K562 (cell line): ENCODE data around the gene TBL1X. TPM values are rescaled to one million over a fixed set of nuclear protein-coding genes. Genes with fewer than 3 reads are reported as not detected.

Experiments used
- ATAC-seq: fragments of 200-7000 bp; cut with Tn5 transposase; 3 replicates; pipeline ENCODE4 v1.9.1; 2020; ENCODE audit warnings: moderate library complexity
- BruUV-seq: library from RNA; stranded (reverse); fragments of 400-500 nt; replicated peaks from 2 replicates; lab custom pipeline; 2021; lab: Mats Ljungman, UMichigan
- CTCF ChIA-PET: fragments of 300-600 bp; formaldehyde crosslinking; extraction: SDS; loops from one replicate; lab custom pipeline; 2021; ENCODE audit warnings: low intra/inter-chr PET ratio; lab: Yijun Ruan, JAX
- POLR2A ChIA-PET: fragments of 300-600, 350-650 bp; sonication (Branson Sonifier 250); formaldehyde crosslinking; extraction: SDS; loops from one replicate; lab custom pipeline; 2021; ENCODE audit warnings: antibody characterized with exemption, inconsistent platforms; lab: Yijun Ruan, JAX
- DNase-seq, 4 experiments: peaks; one replicate each; pipeline versions ENCODE4 v3.0.0 to v3.0.0-alpha.2; 2011 to 2018; ENCODE audit warnings: low spot score in 3 of 4, mixed read lengths in 3 of 4; ENCODE audit errors: extremely low read depth in 1 of 4
- FAIRE-seq: peaks from 2 replicates; lab custom pipeline; 2011; peaks lifted over from hg19 to GRCh38; lab: Jason Lieb, UNC
- H2AFZ ChIP-seq: 2 replicates; pipeline ENCODE4 v1.6.0; 2011; ENCODE audit warnings: low read depth, low read length, control low read depth, inconsistent platforms
- H3K27ac ChIP-seq: fragments of 200-600 bp; 3 replicates; pipeline ENCODE4 v1.8.0; 2011; ENCODE audit warnings: low read depth, mild to moderate bottlenecking, control low read depth, inconsistent platforms, low read length, moderate library complexity, mixed read lengths; ENCODE audit errors: extremely low read depth
- H3K27me3 ChIP-seq, 2 experiments: fragments of 300-600 bp in 1 of 2; 2 replicates in 1 of 2; 3 replicates in 1 of 2; pipeline versions ENCODE4 v1.6.0 to v1.8.0; 2011; ENCODE audit warnings: inconsistent platforms in 2 of 2, low read length in 2 of 2, mild to moderate bottlenecking in 1 of 2, mixed read lengths in 1 of 2, moderate library complexity in 1 of 2; ENCODE audit not compliant: control insufficient read depth in 2 of 2, insufficient read depth in 2 of 2
- H3K36me3 ChIP-seq: fragments of 300-600 bp; 3 replicates; pipeline ENCODE4 v1.8.0; 2011; ENCODE audit warnings: mild to moderate bottlenecking, low read length, inconsistent platforms; ENCODE audit not compliant: control insufficient read depth, insufficient read depth
- H3K4me1 ChIP-seq, 2 experiments: fragments of 200-600 bp in 1 of 2; replicated peaks in 1 of 2; 2 replicates in 1 of 2; 3 replicates in 1 of 2; pipeline versions ENCODE4 v1.5.1 to v1.8.0; 2011; ENCODE audit warnings: inconsistent platforms in 2 of 2, low read length in 2 of 2, mild to moderate bottlenecking in 1 of 2, mixed read lengths in 1 of 2, moderate library complexity in 1 of 2; ENCODE audit not compliant: control insufficient read depth in 2 of 2, insufficient read depth in 2 of 2
- H3K4me2 ChIP-seq: 2 replicates; pipeline ENCODE4 v1.6.1; 2011; ENCODE audit warnings: low read length, control low read depth, inconsistent platforms, mixed read lengths; ENCODE audit not compliant: insufficient read depth
- H3K4me3 ChIP-seq: fragments of 200-600 bp; sonication (generic), shearing (Covaris generic); 2 replicates; pipeline ENCODE4 v1.5.1; 2016; ENCODE audit warnings: control low read depth, inconsistent platforms
- H3K79me2 ChIP-seq: fragments of 200-600 bp; 3 replicates; pipeline ENCODE4 v1.8.0; 2011; ENCODE audit warnings: low read length, inconsistent platforms; ENCODE audit not compliant: control insufficient read depth, insufficient read depth
- H3K9ac ChIP-seq, 2 experiments: 2 replicates each; pipeline versions ENCODE4 v1.6.0 to v1.6.1; 2011; ENCODE audit warnings: low read depth in 2 of 2, low read length in 2 of 2, control low read depth in 1 of 2, inconsistent platforms in 1 of 2, mild to moderate bottlenecking in 1 of 2, mixed read lengths in 1 of 2; ENCODE audit not compliant: insufficient read depth in 1 of 2
- H3K9me1 ChIP-seq: one replicate; pipeline ENCODE4 v1.6.0; 2011; ENCODE audit warnings: inconsistent platforms, mild to moderate bottlenecking, low read length, moderate library complexity; ENCODE audit not compliant: control insufficient read depth, insufficient read depth
- H3K9me3 ChIP-seq: replicated peaks from 2 replicates; pipeline ENCODE4 v1.5.1; 2011; ENCODE audit warnings: low read depth, low read length, inconsistent platforms; ENCODE audit not compliant: control insufficient read depth, insufficient read depth
- H4K20me1 ChIP-seq: replicated peaks from 2 replicates; pipeline ENCODE4 v1.6.1; 2011; ENCODE audit warnings: low read length, inconsistent platforms, mixed read lengths; ENCODE audit not compliant: control insufficient read depth, insufficient read depth
- CHD4 ChIP-seq: fragments of 200-600 bp; sonication (generic); IDR thresholded peaks from 3 replicates; pipeline ENCODE4 v1.6.1; 2012; ENCODE audit warnings: low read depth, mild to moderate bottlenecking, mixed read lengths, low read length, inconsistent platforms; ENCODE audit not compliant: insufficient read depth, insufficient replicate concordance, poor library complexity, severe bottlenecking
- MAFK ChIP-seq: IDR thresholded peaks from 2 replicates; pipeline ENCODE4 v1.6.1; 2011; ENCODE audit warnings: low read length, improper control_type of control experiment
- MEF2D ChIP-seq: conservative IDR thresholded peaks from 2 replicates; pipeline ENCODE4 v1.6.1; 2016; ENCODE audit warnings: low read depth, missing genetic modification characterization, missing compliant biosample characterization
- MEIS2 ChIP-seq: fragments of 450-650 bp; IDR thresholded peaks from 2 replicates; pipeline ENCODE4 v1.6.1; 2014; ENCODE audit warnings: mild to moderate bottlenecking; ENCODE audit not compliant: partially characterized antibody
- NR4A1 ChIP-seq, 2 experiments: fragments of 250-450 bp in 1 of 2; fragments of 450-650 bp in 1 of 2; sonication (Bioruptor Pico) in 1 of 2; IDR thresholded peaks; 2 replicates each; pipeline versions ENCODE4 v1.4.0 to v1.6.1; 2016 to 2020; ENCODE audit warnings: mild to moderate bottlenecking in 2 of 2, missing compliant biosample characterization in 1 of 2, missing genetic modification characterization in 1 of 2, moderate library complexity in 1 of 2
- REST ChIP-seq, 2 experiments: fragments of 450-650 bp; formaldehyde crosslinking in 1 of 2; IDR thresholded peaks; 2 replicates each; pipeline versions ENCODE4 v1.4.0 to v1.6.1; 2014 to 2020; ENCODE audit warnings: mild to moderate bottlenecking in 2 of 2, borderline replicate concordance in 1 of 2, low read depth in 1 of 2
- SRSF7 ChIP-seq: fragments of 200-400 bp; formaldehyde crosslinking; optimal IDR thresholded peaks from 2 replicates; pipeline ENCODE3; 2017; ENCODE audit warnings: mild to moderate bottlenecking, low read depth, low read length
- STAT5B ChIP-seq: fragments of 250-450 bp; sonication (Bioruptor Pico); IDR thresholded peaks from 2 replicates; pipeline ENCODE4 v1.8.0; 2021; ENCODE audit warnings: mild to moderate bottlenecking, inconsistent platforms
- TAF9B ChIP-seq: fragments of 450-650 bp; IDR thresholded peaks from 2 replicates; pipeline ENCODE4 v1.6.1; 2018; ENCODE audit warnings: mild to moderate bottlenecking; ENCODE audit not compliant: partially characterized antibody
- ZNF165 ChIP-seq: fragments of 250-450 bp; sonication (Bioruptor Pico); IDR thresholded peaks from 2 replicates; pipeline ENCODE4 v1.4.0; 2020; ENCODE audit warnings: borderline replicate concordance
- WGBS: fragments of 100-300 bp; shearing (Covaris generic); methylation state at CpG from one replicate; pipeline ENCODE4 v1.1.6; 2016; ENCODE audit warnings: low coverage, mixed read lengths; ENCODE audit not compliant: insufficient coverage; ENCODE audit errors: missing lambda C conversion rate; 5-methylcytosine and 5-hydroxymethylcytosine counted together
- in situ Hi-C: fragments of 300-500 bp; cut with MboI; formaldehyde crosslinking; loops from 4 replicates; pipeline ENCODE4 v1.15.0; 2018; ENCODE audit warnings: inconsistent platforms, mixed read lengths
- intact Hi-C: fragments of 100-400 bp; cut with micrococcal nuclease; formaldehyde crosslinking; loops from 2 replicates; pipeline ENCODE4 v1.14.2; 2022
- polyA plus RNA-seq, 8 experiments: library from polyadenylated mRNA; depleted of rRNA in 4 of 8; stranded (reverse) in 5 of 8; unstranded in 3 of 8; fragments of >200 nt; fragmentation: Nextera tagmentation in 2 of 8; fragmentation: Illumina TruSeq in 1 of 8; extraction: Ambion mirVana in 2 of 8; extraction: Trizol in 1 of 8; gene quantifications; 2 replicates each; pipeline versions ENCODE4 v1.2.1 to v1.2.3, GENCODE V29; 2011 to 2014; ENCODE audit warnings: inconsistent platforms in 1 of 8, missing spikeins in 1 of 8
- total RNA-seq, 7 experiments: library from RNA; depleted of rRNA in 6 of 7; stranded (reverse); fragments of >200 nt in 6 of 7; fragmentation: Illumina TruSeq in 2 of 7; extraction: Trizol in 2 of 7; gene quantifications; 2 replicates each; pipeline versions ENCODE4 v1.2.1 to v1.2.3, GENCODE V29; 2011 to 2021; ENCODE audit warnings: low replicate concordance in 1 of 7

Gene TBL1X
- total and polyA plus RNA-seq, 9 of the 15 experiments (the other 6 are each of a cell fraction or from before 2014, with no cell fraction given): 6.0 to 49.6 (median 19.7) TPM

- TF ChIP-seq NR4A1 (CRISPR knock-in tag; IDR thresholded peaks at IDR 0.05) (no peak), NR4A1 (tag; IDR thresholded peaks at IDR 0.05) (no peak), STAT5B (CRISPR knock-in tag) (no peak), TAF9B (no peak), MEF2D (tag) (no peak), ZNF165 (CRISPR knock-in tag) (no peak), CHD4 (no peak)
- TF ChIP-seq, all 486 proteins: peak for 0
These were observed 105.0 kb downstream of the TBL1X start (continued) for GRCh38 chrX:9569876-9570301.

- 78% methylated on average over 10 of the region's 12 CpGs for WGBS
- H2AFZ ChIP-seq: no peak overlapping the region
- H3K9me1 ChIP-seq: no peaks in the 10 kb centered on the region
- intact Hi-C loops: no loop called here
- peaks cover 20% of the 10 kb centered on the region for H3K79me2 ChIP-seq
- DNase-seq (no peak), ATAC-seq (no peak), FAIRE-seq (no peak)
- no peak overlapping the region for H3K27ac ChIP-seq
- CTCF ChIA-PET: no interaction called here
- in situ Hi-C loops: no loop called here
- peaks cover 7% of the 10 kb centered on the region; the same call in 1 of the 2 replicates for H4K20me1 ChIP-seq
- BruUV-seq: no TSS peak
- no peak overlapping the region for H3K4me2 ChIP-seq
- no peaks in the 10 kb centered on the region for H3K27me3 ChIP-seq
- POLR2A ChIA-PET: no interaction called here
- H3K9ac ChIP-seq: no peak overlapping the region
- peaks cover 0 to 5% of the 10 kb centered on the region in 2 experiments; a peak in 2 of 5 replicates for H3K4me1 ChIP-seq
- no peak overlapping the region for H3K4me3 ChIP-seq
- H3K9me3 ChIP-seq: no peaks in the 10 kb centered on the region
- H3K36me3 ChIP-seq: no peaks in the 10 kb centered on the region
- TF ChIP-seq MAFK (no peak), REST (IDR thresholded peaks at IDR 0.05; ENCODE audit: borderline replicate concordance) (no peak), REST (CRISPR knock-in tag; IDR thresholded peaks at IDR 0.05; ENCODE audit: low read depth) (no peak), MEIS2 (peak; percentile 21), SRSF7 (no peak)
These were observed 108.6 kb downstream of the TBL1X start for GRCh38 chrX:9573282-9574106.
